Astrocyte (in vitro differentiated cells and primary cell): ENCODE measurements around the gene ACAA2. TPM values are rescaled to one million over a fixed set of nuclear protein-coding genes. Genes with fewer than 3 reads are reported as not detected.
A peak's percentile ranks its signal among the peaks of the same experiment; 100 is the strongest.

Experiments
- DNase-seq: peaks from one replicate; pipeline ENCODE4 v3.0.0-alpha.2; 2010; ENCODE audit warnings: low read depth
- FAIRE-seq: peaks from 2 replicates; lab custom pipeline; 2011; peaks lifted over from hg19 to GRCh38; lab: Jason Lieb, UNC
- H2AFZ ChIP-seq: 2 replicates; pipeline ENCODE4 v1.6.0; 2012; ENCODE audit warnings: low read depth, low read length, inconsistent platforms
- H3K27ac ChIP-seq: 2 replicates; pipeline ENCODE4 v1.5.1; 2011; ENCODE audit warnings: low read depth, low read length, inconsistent platforms
- H3K27me3 ChIP-seq: 2 replicates; pipeline ENCODE4 v1.6.0; 2011; ENCODE audit warnings: low read length, inconsistent platforms; ENCODE audit not compliant: insufficient read depth
- H3K36me3 ChIP-seq: 2 replicates; pipeline ENCODE4 v1.5.1; 2011; ENCODE audit warnings: low read length, inconsistent platforms; ENCODE audit not compliant: insufficient read depth
- H3K4me1 ChIP-seq: 2 replicates; pipeline ENCODE4 v1.5.1; 2011; ENCODE audit warnings: low read length, inconsistent platforms; ENCODE audit not compliant: insufficient read depth
- H3K4me2 ChIP-seq: 2 replicates; pipeline ENCODE4 v1.6.0; 2012; ENCODE audit warnings: low read length, inconsistent platforms
- H3K4me3 ChIP-seq: 2 replicates; pipeline ENCODE4 v1.5.1; 2011; ENCODE audit warnings: low read depth, mild to moderate bottlenecking, low read length, inconsistent platforms; ENCODE audit not compliant: insufficient read depth
- H3K79me2 ChIP-seq: 2 replicates; pipeline ENCODE4 v1.6.0; 2012; ENCODE audit warnings: mild to moderate bottlenecking, low read length, inconsistent platforms; ENCODE audit not compliant: insufficient read depth
- H3K9ac ChIP-seq: 2 replicates; pipeline ENCODE4 v1.6.0; 2012; ENCODE audit warnings: mild to moderate bottlenecking, low read length, inconsistent platforms
- H3K9me3 ChIP-seq: 2 replicates; pipeline ENCODE4 v1.5.1; 2012; ENCODE audit warnings: low read depth, mild to moderate bottlenecking, low read length, inconsistent platforms; ENCODE audit not compliant: insufficient read depth
- H4K20me1 ChIP-seq: 2 replicates; pipeline ENCODE4 v1.6.0; 2012; ENCODE audit warnings: low read length, inconsistent platforms; ENCODE audit not compliant: insufficient read depth
- H3K27ac Mint-ChIP-seq: one replicate; pipeline ENCODE4 v1.8.0; 2021; ENCODE audit warnings: mild to moderate bottlenecking, mixed read lengths; ENCODE audit not compliant: unreplicated experiment
- H3K27me3 Mint-ChIP-seq: one replicate; pipeline ENCODE4 v1.8.0; 2021; ENCODE audit warnings: low read depth, mixed read lengths; ENCODE audit not compliant: unreplicated experiment
- H3K36me3 Mint-ChIP-seq: one replicate; pipeline ENCODE4 v1.8.0; 2021; ENCODE audit warnings: low read depth, mixed read lengths; ENCODE audit not compliant: unreplicated experiment
- H3K4me1 Mint-ChIP-seq: one replicate; pipeline ENCODE4 v1.8.0; 2021; ENCODE audit warnings: low read depth, mixed read lengths; ENCODE audit not compliant: unreplicated experiment
- H3K4me3 Mint-ChIP-seq: one replicate; pipeline ENCODE4 v1.8.0; 2021; ENCODE audit warnings: mild to moderate bottlenecking, moderate library complexity, mixed read lengths; ENCODE audit not compliant: unreplicated experiment
- H3K9me3 Mint-ChIP-seq: one replicate; pipeline ENCODE4 v1.8.0; 2021; ENCODE audit warnings: mild to moderate bottlenecking, mixed read lengths; ENCODE audit not compliant: unreplicated experiment
- CTCF ChIP-seq: IDR thresholded peaks from 2 replicates; pipeline ENCODE4 v1.5.1; 2011; ENCODE audit warnings: low read depth, mild to moderate bottlenecking, inconsistent platforms, low read length, moderate library complexity; ENCODE audit not compliant: insufficient read depth
- EZH2 ChIP-seq: IDR thresholded peaks from 2 replicates; pipeline ENCODE4 v1.6.1; 2012; ENCODE audit warnings: mild to moderate bottlenecking, low read length, inconsistent platforms; ENCODE audit not compliant: insufficient read depth
- total RNA-seq: library from RNA; stranded (reverse); gene quantifications from 2 replicates; pipeline ENCODE4 v1.2.1, GENCODE V29; 2021

Gene ACAA2
- total RNA-seq, 1 donor from 2014 or later, result 66.4 TPM

GRCh38 chr18:49767111-49768050 is 46.0 kb downstream of the ACAA2 start:
- no peak overlapping the region for H3K27ac Mint-ChIP-seq
- no peaks in the 10 kb centered on the region for H3K9me3 ChIP-seq
- H3K36me3 Mint-ChIP-seq, result no peaks in the 10 kb centered on the region
- H3K9me3 Mint-ChIP-seq, result no peaks in the 10 kb centered on the region
- TF ChIP-seq EZH2 (no peak), CTCF (no peak)
- no peak overlapping the region for H3K4me2 ChIP-seq
- H3K9ac ChIP-seq, result no peak overlapping the region
- H3K4me3 Mint-ChIP-seq, result no peak overlapping the region
- H4K20me1 ChIP-seq, result no peaks in the 10 kb centered on the region
- peaks cover 7% of the 10 kb centered on the region for H3K27me3 Mint-ChIP-seq
- no peaks in the 10 kb centered on the region for H3K36me3 ChIP-seq
- H3K27ac ChIP-seq, result no peak overlapping the region
- H3K79me2 ChIP-seq, result no peaks in the 10 kb centered on the region
- no peak overlapping the region for H2AFZ ChIP-seq
- peaks cover 5% of the 10 kb centered on the region for H3K4me1 Mint-ChIP-seq
- H3K4me1 ChIP-seq, result no peaks in the 10 kb centered on the region
- H3K4me3 ChIP-seq, result no peak overlapping the region
- FAIRE-seq, result no peak
- no peak for DNase-seq
- no peaks in the 10 kb centered on the region for H3K27me3 ChIP-seq

- peaks cover 5% of the 10 kb centered on the region for H3K4me1 Mint-ChIP-seq
- H3K9me3 ChIP-seq, result no peaks in the 10 kb centered on the region
- no peaks in the 10 kb centered on the region for H3K9me3 Mint-ChIP-seq
- H3K4me3 ChIP-seq, result no peak overlapping the region
- FAIRE-seq (no peak), DNase-seq (no peak)
- peaks cover 7% of the 10 kb centered on the region for H3K27me3 Mint-ChIP-seq
- no peak overlapping the region for H3K4me3 Mint-ChIP-seq
- no peak overlapping the region for H3K27ac Mint-ChIP-seq
- H2AFZ ChIP-seq, result no peak overlapping the region
- no peaks in the 10 kb centered on the region for H4K20me1 ChIP-seq
- H3K9ac ChIP-seq, result no peak overlapping the region
- no peaks in the 10 kb centered on the region for H3K79me2 ChIP-seq
- H3K27ac ChIP-seq, result no peak overlapping the region
- no peaks in the 10 kb centered on the region for H3K27me3 ChIP-seq
- no peak for TF ChIP-seq EZH2
- TF ChIP-seq CTCF, result no peak
- no peaks in the 10 kb centered on the region for H3K36me3 Mint-ChIP-seq
- no peak overlapping the region for H3K4me2 ChIP-seq
- H3K36me3 ChIP-seq, result no peaks in the 10 kb centered on the region
- no peaks in the 10 kb centered on the region for H3K4me1 ChIP-seq
Measured at GRCh38 chr18:49766646-49767045, 46.7 kb downstream of the ACAA2 start.

DNA sequence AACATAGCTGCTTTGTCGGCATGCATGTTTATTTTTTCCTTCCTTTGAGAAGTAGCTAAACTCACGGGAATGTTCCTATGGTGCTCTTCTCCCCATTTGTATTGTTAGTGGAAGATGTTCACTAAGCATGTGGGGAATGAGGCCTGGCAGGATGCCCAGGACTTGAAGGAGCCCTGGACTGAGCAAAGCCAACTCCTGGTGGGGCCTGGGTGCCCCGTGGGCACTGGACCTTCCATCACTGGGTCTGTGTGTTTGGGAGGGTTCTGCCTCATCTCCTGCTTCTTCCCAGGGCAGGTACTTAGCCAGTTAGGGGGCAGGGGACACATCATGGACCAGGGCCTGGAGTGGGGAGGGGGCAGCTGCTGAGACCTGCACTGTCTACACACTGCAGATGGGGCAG is 49.3 kb downstream of the ACAA2 start:
- H3K4me3 ChIP-seq, result no peak overlapping the region
- H3K36me3 ChIP-seq, result no peaks in the 10 kb centered on the region
- no peaks in the 10 kb centered on the region for H3K9me3 Mint-ChIP-seq
- TF ChIP-seq EZH2 (no peak), CTCF (no peak)
- H3K36me3 Mint-ChIP-seq, result no peaks in the 10 kb centered on the region
- H2AFZ ChIP-seq, result peak overlapping the region; percentile 41
- no peak for FAIRE-seq
- no peak overlapping the region for H3K27ac ChIP-seq
- H3K79me2 ChIP-seq, result no peaks in the 10 kb centered on the region
- H3K27ac Mint-ChIP-seq, result no peak overlapping the region
- H4K20me1 ChIP-seq, result no peaks in the 10 kb centered on the region
- H3K9ac ChIP-seq, result no peak overlapping the region
- no peak overlapping the region for H3K4me3 Mint-ChIP-seq
- H3K4me1 Mint-ChIP-seq, result peaks cover 5% of the 10 kb centered on the region
- H3K4me2 ChIP-seq, result no peak overlapping the region
- peaks cover 3% of the 10 kb centered on the region for H3K27me3 Mint-ChIP-seq
- no peaks in the 10 kb centered on the region for H3K4me1 ChIP-seq
- no peaks in the 10 kb centered on the region for H3K27me3 ChIP-seq
- peak; percentile 45 for DNase-seq
- no peaks in the 10 kb centered on the region for H3K9me3 ChIP-seq
